Keratinocyte (primary cell): ENCODE results near the gene TGFB1I1.

Experiments used
- EZH2 ChIP-seq: IDR thresholded peaks from one replicate; pipeline ENCODE4 v1.6.1; 2012; ENCODE audit warnings: inconsistent platforms, mild to moderate bottlenecking, low read length, moderate library complexity
- TF ChIP-seq, protein P1 (sequence below), 3 experiments: IDR thresholded peaks in 1 of 3; conservative IDR thresholded peaks in 1 of 3; optimal IDR thresholded peaks in 1 of 3; 2 replicates in 2 of 3; 3 replicates in 1 of 3; pipeline versions ENCODE3 to v1.5.1; 2011; ENCODE audit warnings: low read length in 3 of 3, mild to moderate bottlenecking in 3 of 3, moderate library complexity in 2 of 3, control low read depth in 1 of 3, inconsistent platforms in 1 of 3; ENCODE audit not compliant: insufficient read depth in 2 of 3; ENCODE audit errors: extremely low read depth in 1 of 3

DNA sequence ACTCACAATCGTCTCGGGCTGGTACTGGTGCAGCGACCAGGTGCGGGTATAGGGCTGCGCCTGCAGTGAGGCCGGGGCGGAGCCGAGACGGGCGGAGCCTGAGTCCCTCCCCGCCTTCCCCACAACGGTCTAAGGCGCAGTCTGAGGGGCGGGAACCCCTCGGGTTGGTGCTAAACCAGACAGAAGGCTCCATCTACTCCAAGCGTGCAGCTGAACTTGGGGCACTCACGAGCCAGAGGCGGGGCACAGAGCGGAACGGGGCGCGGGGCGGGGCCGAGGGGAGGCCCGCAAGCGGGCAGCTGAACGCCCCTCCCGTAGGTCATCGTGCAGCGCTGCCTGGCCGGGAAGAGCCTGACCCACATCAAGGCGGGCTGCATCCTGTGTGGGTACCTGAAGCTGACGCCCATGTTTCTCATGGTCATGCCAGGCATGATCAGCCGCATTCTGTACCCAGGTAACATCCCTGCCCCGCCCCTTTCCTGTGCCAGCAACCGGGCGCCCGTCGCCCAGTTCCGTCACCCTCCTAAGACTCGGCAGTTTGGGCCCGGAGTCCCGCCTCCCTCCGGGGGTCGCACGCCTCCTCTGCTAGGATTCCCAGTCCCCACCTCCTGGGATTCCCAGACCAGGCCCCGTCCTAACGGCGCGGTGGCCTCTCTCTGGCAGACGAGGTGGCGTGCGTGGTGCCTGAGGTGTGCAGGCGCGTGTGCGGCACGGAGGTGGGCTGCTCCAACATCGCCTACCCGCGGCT lies 15.9 kb downstream of the TGFB1I1 start:
- TF ChIP-seq, protein P1, sequence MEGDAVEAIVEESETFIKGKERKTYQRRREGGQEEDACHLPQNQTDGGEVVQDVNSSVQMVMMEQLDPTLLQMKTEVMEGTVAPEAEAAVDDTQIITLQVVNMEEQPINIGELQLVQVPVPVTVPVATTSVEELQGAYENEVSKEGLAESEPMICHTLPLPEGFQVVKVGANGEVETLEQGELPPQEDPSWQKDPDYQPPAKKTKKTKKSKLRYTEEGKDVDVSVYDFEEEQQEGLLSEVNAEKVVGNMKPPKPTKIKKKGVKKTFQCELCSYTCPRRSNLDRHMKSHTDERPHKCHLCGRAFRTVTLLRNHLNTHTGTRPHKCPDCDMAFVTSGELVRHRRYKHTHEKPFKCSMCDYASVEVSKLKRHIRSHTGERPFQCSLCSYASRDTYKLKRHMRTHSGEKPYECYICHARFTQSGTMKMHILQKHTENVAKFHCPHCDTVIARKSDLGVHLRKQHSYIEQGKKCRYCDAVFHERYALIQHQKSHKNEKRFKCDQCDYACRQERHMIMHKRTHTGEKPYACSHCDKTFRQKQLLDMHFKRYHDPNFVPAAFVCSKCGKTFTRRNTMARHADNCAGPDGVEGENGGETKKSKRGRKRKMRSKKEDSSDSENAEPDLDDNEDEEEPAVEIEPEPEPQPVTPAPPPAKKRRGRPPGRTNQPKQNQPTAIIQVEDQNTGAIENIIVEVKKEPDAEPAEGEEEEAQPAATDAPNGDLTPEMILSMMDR (optimal IDR thresholded peaks at IDR 0.05 in 1 of 3, IDR thresholded peaks at IDR 0.05 in 1 of 3, conservative IDR thresholded peaks at IDR 0.05 in 1 of 3; ENCODE audit: extremely low read depth in 1 of 3, insufficient read depth in 2 of 3, low read length in 3 of 3) = no peak
- TF ChIP-seq EZH2 = no peak
